Fibroblast of lung (primary cell): ENCODE measurements around the gene CRYBA4.

Experiments
- CTCF ChIP-seq, 2 donors: IDR thresholded peaks in 1 of 2; conservative IDR thresholded peaks in 1 of 2; 1 replicate in 1 of 2; 2 replicates in 1 of 2; pipeline ENCODE4 v1.5.1; 2011 to 2012; ENCODE audit warnings: low read length in 2 of 2, control low read depth in 1 of 2, inconsistent platforms in 1 of 2, low read depth in 1 of 2, mild to moderate bottlenecking in 1 of 2
- EZH2 ChIP-seq: IDR thresholded peaks from 2 replicates; pipeline ENCODE4 v1.5.1; 2012; ENCODE audit warnings: low read length, control low read depth, mild to moderate bottlenecking; ENCODE audit errors: missing control alignments

GRCh38 chr22:26597480-26597879 is 24.3 kb upstream of the CRYBA4 start:
- TF ChIP-seq CTCF (conservative IDR thresholded peaks at IDR 0.05 in 1 of 2, IDR thresholded peaks at IDR 0.05 in 1 of 2; ENCODE audit: low read depth in 1 of 2, low read length in 2 of 2) (no peak), EZH2 (no peak)
